Stimulated activated CD4-positive, alpha-beta T cell treated with anti-CD3 and anti-CD28 coated beads, TNF-alpha, amount 100 ng/mL, for 1 hour (primary cell): ENCODE results near the gene SF3B4.

Source experiments
- DNase-seq, 3 donors: peaks; one replicate each; pipeline ENCODE4 v3.0.0-alpha.2; 2020; ENCODE audit warnings: low read depth in 3 of 3, low spot score in 1 of 3

The SF3B4 gene

GRCh38 chr1:149934356-149934755, 6.8 kb upstream of the SF3B4 start:
- DNase-seq, result no peak

- DNase-seq, result no peak
Observed at GRCh38 chr1:149933208-149933607, 5.6 kb upstream of the SF3B4 start.

- DNase-seq, result no peak
Observed at GRCh38 chr1:149932474-149932873, 4.9 kb upstream of the SF3B4 start.

GRCh38 chr1:149931212-149931790, 3.7 kb upstream of the SF3B4 start:
- DNase-seq, result no peak

- DNase-seq, result no peak
Observed at GRCh38 chr1:149929856-149930255, 2.3 kb upstream of the SF3B4 start.

GRCh38 chr1:149928401-149928724, 760 bp upstream of the SF3B4 start:
- no peak for DNase-seq

- no peak for DNase-seq
Observed at GRCh38 chr1:149927056-149927562, 494 bp downstream of the SF3B4 start.

GRCh38 chr1:149926296-149926695, 1.3 kb downstream of the SF3B4 start:
- DNase-seq, result no peak

- DNase-seq, result no peak
Observed at GRCh38 chr1:149925751-149926150, 1.9 kb downstream of the SF3B4 start.

GRCh38 chr1:149925345-149925744, 2.3 kb downstream of the SF3B4 start:
- DNase-seq, result no peak

- no peak for DNase-seq
Observed at GRCh38 chr1:149923626-149924025, 4.0 kb downstream of the SF3B4 start.

GRCh38 chr1:149917571-149918144, 9.9 kb downstream of the SF3B4 start, which contains the start of gene SV2A:
Gene SV2A (minus strand): TSS chr1:149917844. CDS start chr1:149913840, 4,004 bp downstream.
- DNase-seq, result peak in 1 of 3 donors; percentile 32

- no peak for DNase-seq
Observed at GRCh38 chr1:149916898-149917252, 10.7 kb downstream of the SF3B4 start.

- no peak for DNase-seq
Observed at GRCh38 chr1:149916193-149916897, 11.3 kb downstream of the SF3B4 start.

- no peak for DNase-seq
Observed at GRCh38 chr1:149915429-149916192, 12.0 kb downstream of the SF3B4 start.

GRCh38 chr1:149914545-149914944, 13.1 kb downstream of the SF3B4 start:
- no peak for DNase-seq

GRCh38 chr1:149906570-149907075, 21.0 kb downstream of the SF3B4 start:
- DNase-seq, result no peak

GRCh38 chr1:149903836-149904491, 23.6 kb downstream of the SF3B4 start:
- DNase-seq, result no peak

- DNase-seq, result peak; percentile 40 to 65 (median 53)
Observed at GRCh38 chr1:149899460-149900284, 27.9 kb downstream of the SF3B4 start, which contains the start of gene BOLA1. Gene BOLA1 (plus strand): TSS chr1:149899568. CDS start chr1:149900060, 492 bp downstream.

GRCh38 chr1:149896575-149896974, 31.0 kb downstream of the SF3B4 start:
- DNase-seq, result no peak
